SU-DHL-6 (cell line): ENCODE data around the gene ZNF184.

ENCODE experiments used
- EZH2phosphoT487 ChIP-seq: fragments of 200-600 bp; sonication (generic), shearing (Covaris generic); conservative IDR thresholded peaks from 2 replicates; pipeline ENCODE4 v1.6.1; 2018; ENCODE audit warnings: mild to moderate bottlenecking, antibody characterized with exemption, low read length, moderate library complexity, mixed read lengths
- TF ChIP-seq, protein P1 (sequence below): fragments of 200-600 bp; sonication (generic); IDR thresholded peaks from one replicate; pipeline ENCODE4 v1.5.1; 2017; ENCODE audit warnings: antibody characterized with exemption, mild to moderate bottlenecking, low read length, moderate library complexity; ENCODE audit not compliant: insufficient read depth, poor library complexity, severe bottlenecking

GRCh38 chr6:27472617-27473400 is at the start of gene ZNF184:
- TF ChIP-seq, protein P1, sequence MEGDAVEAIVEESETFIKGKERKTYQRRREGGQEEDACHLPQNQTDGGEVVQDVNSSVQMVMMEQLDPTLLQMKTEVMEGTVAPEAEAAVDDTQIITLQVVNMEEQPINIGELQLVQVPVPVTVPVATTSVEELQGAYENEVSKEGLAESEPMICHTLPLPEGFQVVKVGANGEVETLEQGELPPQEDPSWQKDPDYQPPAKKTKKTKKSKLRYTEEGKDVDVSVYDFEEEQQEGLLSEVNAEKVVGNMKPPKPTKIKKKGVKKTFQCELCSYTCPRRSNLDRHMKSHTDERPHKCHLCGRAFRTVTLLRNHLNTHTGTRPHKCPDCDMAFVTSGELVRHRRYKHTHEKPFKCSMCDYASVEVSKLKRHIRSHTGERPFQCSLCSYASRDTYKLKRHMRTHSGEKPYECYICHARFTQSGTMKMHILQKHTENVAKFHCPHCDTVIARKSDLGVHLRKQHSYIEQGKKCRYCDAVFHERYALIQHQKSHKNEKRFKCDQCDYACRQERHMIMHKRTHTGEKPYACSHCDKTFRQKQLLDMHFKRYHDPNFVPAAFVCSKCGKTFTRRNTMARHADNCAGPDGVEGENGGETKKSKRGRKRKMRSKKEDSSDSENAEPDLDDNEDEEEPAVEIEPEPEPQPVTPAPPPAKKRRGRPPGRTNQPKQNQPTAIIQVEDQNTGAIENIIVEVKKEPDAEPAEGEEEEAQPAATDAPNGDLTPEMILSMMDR: peak; percentile 35
- no peak for TF ChIP-seq EZH2phosphoT487
